IPS-18c (cell line): Measurements from ENCODE around the gene VASH2.
A peak's percentile ranks its signal among the peaks of the same experiment; 100 is the strongest.
"Not testable (repeated sequence)": the region's sequence is repeated elsewhere in the genome, so short reads cannot be mapped to it uniquely, and the experiment has no call there.

Source experiments
- H3K4me3 ChIP-seq: 2 replicates; pipeline ENCODE4 v1.7.0; 2013; ENCODE audit warnings: low read depth, mild to moderate bottlenecking, low read length, moderate library complexity; ENCODE audit not compliant: insufficient read depth
- H3K9me3 ChIP-seq: one replicate; pipeline ENCODE4 v1.6.1; 2013; ENCODE audit warnings: mild to moderate bottlenecking, low read length, moderate library complexity; ENCODE audit not compliant: control insufficient read depth, insufficient read depth

The VASH2 gene

DNA sequence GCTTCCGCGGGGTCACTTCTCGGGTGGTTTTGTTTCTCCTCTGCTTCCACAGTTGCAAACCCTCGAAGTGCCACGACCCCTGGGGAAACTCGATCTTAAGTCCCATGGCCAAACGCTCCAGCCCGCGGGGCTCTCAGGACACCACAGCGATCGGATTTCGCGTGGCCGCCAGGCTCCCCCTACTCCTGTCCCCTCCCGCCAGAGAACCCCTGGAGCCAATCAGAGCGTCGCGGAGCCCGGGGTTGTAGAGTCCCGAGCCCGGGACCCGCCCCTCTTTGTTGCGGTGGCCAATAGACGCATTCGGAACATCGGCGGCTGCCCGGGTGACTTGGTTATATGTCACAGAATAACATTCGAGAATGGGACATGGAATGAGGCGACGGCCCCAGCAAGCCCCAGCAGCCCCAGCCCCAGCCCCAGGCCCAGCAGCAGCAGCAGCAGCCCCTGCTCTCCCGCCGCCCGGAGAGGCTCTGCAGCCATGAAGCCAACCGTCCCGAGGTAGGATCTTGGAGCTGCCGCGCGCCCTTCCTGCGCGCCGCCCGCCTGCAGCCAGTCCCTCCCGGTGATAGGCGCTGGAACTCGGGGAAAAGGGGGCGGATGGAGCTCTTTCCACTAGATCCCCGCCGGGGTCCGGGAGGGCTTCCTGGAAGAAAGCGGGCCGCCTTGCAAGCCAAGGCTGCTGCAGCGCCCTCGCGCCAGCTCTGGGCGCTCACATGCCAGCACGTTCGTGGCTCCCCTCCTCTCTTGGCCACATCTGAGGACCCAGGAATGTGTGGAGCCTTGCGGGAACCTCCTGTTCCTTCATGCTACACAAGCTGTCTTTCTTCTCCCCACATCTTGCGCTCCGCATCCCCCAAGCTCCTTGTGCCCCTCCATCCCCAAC is at the start of gene VASH2:
Gene VASH2, plus strand, starts transcription at position 299 of the 883 bp plus-strand sequence. CDS start 1,002 bp downstream, outside the sequence.
- Histone ChIP-seq H3K9me3 (no peaks in the 10 kb centered on the region), H3K4me3 (peak within 1 kb of the TSS; percentile 87)

DNA sequence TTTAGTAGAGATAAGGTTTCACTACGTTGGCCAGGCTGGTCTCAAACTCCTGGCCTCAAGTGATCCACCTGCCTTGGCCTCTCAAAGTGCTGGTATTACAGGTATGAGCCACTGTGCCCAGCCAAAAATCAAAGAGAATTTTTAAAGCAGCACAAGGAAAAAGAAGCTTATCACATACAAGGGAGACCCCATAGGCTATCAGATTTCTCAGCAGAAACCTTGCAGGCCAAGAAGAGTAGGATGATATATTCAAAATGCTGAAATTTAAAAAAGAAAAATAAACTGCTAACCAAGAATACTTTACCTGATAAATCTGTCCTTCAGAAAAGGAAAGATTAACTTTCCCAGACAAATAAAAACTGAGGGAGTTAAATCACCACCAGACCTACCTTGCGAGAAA is 49.1 kb upstream of the VASH2 start:
- H3K4me3 ChIP-seq: no peak overlapping the region
- no peaks in the 10 kb centered on the region for H3K9me3 ChIP-seq

DNA sequence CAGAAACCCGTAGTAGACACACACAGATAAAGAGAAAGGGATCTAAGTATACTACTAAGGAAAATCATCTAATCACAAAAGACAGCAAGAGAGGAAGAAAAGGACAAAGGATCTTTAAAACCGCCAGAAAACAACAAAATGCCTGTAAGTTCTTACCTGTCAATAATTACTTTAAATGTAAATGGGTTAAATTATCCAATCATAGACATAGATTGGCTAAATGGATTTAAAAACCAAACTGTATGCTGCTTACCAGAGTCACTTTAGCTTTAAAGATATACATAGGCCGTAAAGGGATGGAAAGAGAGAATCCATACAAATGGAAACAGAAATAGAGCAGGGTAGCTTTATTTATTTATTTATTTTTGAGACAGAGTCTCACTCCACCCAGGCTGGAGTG is 48.3 kb upstream of the VASH2 start:
- no peaks in the 10 kb centered on the region for H3K9me3 ChIP-seq
- H3K4me3 ChIP-seq: no peak overlapping the region

DNA sequence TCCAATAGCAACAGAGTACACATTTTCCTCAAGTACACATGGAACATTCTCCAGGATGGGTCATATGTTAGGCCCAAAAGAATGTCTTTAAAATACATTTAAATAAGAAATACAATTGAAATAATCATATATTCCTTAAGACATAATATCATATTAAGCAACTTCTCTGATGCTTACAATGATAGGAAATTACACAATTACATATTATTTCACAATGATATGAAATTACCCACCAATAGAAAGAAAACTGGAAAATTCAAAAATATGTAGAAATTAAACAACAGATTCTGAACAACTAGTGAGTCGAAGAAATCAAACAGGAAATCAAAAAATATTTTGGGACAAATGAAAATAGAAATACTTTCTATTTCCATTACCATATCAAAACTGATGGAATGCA is 46.7 kb upstream of the VASH2 start:
- Histone ChIP-seq H3K4me3 (no peak overlapping the region), H3K9me3 (no peaks in the 10 kb centered on the region)

DNA sequence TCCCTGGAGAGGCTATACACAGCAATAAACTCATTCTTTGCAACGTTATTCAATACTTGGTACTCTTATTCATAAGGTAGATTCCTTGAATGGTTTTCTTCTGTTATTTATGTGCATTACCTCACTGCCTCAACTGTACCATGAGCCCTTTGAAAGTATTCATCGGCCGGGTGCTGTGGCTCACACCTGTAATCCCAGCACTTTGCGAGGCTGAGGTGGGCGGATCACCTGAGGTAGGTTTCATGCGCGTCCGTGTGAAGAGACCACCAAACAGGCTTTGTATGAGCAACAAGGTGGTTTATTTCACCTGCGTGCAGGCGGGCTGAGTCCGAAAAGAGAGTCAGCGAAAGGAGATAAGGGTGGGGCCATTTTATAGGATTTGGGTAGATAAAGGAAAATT is 42.3 kb upstream of the VASH2 start:
- H3K9me3 ChIP-seq, H3K4me3 ChIP-seq: not testable (repeated sequence)

DNA sequence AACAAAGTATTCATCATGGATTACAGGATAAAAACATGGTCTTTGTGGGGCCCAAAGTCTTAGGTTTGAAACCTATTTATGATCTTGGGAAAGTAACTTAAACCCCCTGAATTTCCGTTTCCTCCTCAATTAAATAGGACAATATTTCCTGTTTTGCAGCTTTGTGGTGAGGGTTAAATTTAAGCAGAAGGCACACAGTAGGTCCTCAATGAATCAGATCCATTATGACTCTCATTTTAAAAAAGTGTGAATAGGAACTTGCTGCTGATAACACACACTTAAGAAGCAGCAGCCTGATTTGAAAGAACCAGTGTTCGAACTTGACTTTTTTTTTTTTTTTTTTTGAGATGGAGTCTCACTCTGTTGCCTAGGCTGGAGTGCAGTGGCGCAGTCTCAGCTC is 41.4 kb upstream of the VASH2 start:
- H3K9me3 ChIP-seq: no peaks in the 10 kb centered on the region
- no peak overlapping the region; the same call in 1 of the 2 replicates for H3K4me3 ChIP-seq

DNA sequence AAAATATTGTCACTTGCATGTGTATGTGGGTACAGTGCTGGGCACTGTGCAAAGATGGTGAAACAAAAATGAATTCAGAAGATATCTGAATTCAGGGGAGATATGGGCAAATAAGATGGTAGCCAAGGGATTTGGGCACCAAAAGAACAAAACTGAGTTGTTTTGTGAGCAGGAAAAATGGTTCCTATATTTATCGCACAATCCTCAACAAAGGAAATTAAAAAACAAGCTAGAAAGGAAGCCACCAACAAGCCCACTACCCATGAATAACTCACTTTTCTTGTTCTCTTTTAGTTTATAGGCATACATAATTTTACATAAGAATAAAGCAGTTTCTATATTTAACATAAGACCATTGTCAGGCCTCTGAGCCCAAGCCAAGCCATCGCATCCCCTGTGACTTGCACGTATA is 40.7 kb upstream of the VASH2 start:
- no peaks in the 10 kb centered on the region for H3K9me3 ChIP-seq
- peak overlapping the region; percentile 28; the same call in 1 of the 2 replicates for H3K4me3 ChIP-seq

DNA sequence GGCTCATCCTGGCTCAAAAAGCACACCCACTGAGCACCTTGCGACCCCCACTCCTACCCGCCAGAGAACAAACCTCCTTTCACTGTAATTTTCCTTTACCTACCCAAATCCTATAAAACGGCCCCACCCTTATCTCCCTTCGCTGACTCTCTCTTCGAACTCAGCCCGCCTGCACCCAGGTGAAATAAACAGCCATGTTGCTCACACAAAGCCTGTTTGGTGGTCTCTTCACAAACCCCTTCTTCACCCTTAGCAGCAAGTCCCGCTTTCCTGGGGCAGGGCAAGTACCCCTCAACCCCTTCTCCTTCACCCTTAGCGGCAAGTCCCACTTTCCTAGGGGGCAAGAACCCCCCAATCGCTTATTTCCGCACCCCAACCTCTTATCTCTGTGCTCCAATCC is 40.1 kb upstream of the VASH2 start:
- peak overlapping the region; percentile 24; the same call in 1 of the 2 replicates for H3K4me3 ChIP-seq
- H3K9me3 ChIP-seq: not testable (repeated sequence)

DNA sequence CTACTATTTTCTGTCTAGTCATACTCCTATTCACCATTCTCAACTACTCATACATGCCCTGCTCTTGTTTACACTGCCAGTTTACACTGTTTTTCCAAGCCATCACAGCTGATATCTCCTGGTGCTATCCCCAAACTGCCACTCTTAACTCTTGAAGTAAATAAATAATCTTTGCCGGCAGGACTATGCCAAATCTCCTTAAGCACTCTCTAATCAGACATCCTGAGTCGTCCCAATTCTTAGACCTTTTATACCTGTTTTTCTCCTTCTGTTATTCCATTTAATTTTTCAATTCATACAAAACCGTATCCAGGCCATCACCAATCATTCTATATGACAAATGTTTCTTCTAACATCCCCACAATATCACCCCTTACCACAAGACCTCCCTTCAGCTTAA is 36.7 kb upstream of the VASH2 start:
- H3K9me3 ChIP-seq: not testable (repeated sequence)
- H3K4me3 ChIP-seq: peak overlapping the region; percentile 24; the same call in 1 of the 2 replicates

DNA sequence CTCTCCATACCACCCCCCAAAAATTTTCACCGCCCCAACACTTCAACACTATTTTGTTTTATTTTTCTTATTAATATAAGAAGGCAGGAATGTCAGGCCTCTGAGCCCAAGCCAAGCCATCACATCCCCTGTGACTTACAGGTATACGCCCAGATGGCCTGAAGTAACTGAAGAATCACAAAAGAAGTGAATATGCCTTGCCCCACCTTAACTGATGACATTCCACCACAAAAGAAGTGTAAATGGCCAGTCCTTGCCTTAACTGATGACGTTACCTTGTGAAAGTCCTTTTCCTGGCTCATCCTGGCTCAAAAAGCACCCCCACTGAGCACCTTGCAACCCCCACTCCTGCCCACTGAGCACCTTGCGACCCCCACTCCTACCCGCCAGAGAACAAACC is 36.2 kb upstream of the VASH2 start:
- H3K4me3 ChIP-seq: not testable (repeated sequence)

DNA sequence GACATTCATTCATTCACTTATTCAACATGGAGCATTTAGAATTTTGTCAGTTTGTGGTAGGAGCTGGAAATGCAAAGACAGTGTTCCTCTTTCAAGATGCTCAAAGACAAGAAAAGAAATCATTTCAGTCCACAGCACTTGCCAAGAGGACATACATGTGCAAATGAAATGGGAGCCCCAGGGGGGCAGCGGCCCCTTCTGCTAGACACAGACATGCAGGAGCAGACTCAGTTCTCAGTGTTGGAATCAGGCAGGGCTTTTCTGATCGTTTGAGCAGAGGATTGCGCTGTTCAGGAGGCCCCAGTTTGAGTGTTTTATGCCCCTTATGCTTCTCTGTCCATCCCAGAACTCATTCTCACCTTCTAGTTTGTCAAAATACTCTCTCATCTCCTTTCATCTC is 35.6 kb upstream of the VASH2 start:
- H3K9me3 ChIP-seq: no peaks in the 10 kb centered on the region
- peak overlapping the region; percentile 17; the same call in 1 of the 2 replicates for H3K4me3 ChIP-seq

More for the DNA sequence above, 36.2 kb upstream of the VASH2 start:
- H3K9me3 ChIP-seq: not testable (repeated sequence)

DNA sequence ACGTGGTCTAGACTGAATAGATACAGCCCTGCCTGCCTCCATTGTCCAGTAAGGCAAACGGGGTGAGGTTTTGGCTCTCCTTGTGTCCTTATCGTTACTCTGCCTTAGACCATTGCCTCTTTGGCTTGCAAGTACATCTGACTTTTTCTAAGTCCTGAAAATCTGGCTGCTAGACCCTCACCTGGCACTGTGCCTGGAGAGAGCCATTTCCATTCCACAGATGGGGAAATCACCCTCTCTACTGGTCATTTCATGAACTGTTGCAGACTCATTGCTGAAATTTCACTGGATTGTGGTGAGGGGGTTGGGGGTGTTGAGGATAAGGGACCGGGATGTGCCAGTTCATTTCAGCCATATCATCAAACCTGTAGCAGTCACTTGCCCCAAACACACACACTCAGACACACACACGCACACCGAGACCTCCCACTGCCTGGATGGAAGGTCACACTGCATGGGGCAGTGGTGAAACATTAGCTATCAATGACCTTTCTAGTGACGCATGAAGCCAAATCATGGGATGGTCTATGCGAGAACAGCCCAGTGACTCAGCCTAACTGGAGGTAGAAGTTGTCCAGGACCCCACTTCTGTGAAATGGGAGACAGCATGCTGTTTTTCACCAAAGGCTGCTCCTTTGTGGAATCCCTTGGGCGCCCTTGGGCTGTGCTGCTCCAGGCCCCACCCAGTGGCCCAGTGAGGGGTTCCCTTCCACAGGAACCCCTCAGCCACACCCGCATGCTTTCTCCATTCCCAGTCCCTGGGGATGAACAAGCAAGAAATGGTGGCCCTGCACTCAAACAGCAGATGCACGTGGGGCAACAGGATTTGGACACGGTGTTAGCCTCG is 34.9 kb upstream of the VASH2 start:
- Histone ChIP-seq H3K9me3 (no peaks in the 10 kb centered on the region), H3K4me3 (peak overlapping the region; percentile 17)

DNA sequence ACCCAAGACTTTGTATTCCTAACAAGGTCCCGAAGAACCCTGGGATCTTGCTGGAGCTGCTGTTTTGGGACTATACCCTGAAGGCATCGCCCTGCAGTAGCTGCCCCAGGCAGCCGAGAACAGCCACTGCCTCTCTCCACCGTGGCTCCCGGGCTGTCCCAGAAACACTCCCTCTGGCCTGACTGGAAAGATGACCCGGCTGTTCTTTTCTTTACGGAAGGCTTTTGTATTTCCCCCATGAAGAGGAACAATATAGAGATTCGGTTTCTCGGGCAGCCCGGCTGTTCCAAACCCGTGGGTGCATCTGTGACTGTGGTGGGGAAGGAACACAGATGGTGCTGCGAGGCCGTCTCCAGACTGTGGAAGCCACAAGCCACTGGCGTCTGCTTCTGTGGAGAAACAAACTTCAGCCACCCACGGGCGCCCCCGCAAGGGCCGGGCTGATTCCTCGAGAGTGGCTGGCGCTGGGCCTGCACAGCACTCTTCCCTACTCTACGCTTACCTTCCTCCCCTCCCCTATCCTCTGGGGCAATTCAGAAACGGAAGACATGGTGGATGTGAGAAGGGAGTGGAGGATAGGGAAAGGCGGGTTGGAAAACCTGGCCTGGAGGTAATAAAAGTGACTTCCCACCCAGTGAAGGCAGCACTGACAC is 33.7 kb upstream of the VASH2 start:
- no peak overlapping the region for H3K4me3 ChIP-seq

DNA sequence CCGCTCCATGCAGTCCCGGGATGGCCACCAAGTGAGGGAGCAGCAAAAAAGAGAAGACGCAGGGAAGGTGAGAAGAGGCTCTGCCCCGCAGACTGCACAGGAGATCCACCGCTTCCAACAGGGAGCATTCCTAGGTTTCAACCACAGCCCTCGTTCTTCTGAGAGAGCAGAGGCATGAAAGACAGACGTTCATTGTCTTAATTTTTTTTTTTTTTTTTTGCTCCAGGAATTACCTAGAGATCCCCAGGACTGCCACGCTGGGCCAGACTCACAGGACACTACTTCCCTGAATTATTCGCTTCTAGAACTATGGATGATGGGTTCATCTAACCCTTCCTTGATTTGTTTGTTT is 33.2 kb upstream of the VASH2 start:
- H3K4me3 ChIP-seq: no peak overlapping the region

More for the DNA sequence above, 33.7 kb upstream of the VASH2 start:
- H3K9me3 ChIP-seq: no peaks in the 10 kb centered on the region

DNA sequence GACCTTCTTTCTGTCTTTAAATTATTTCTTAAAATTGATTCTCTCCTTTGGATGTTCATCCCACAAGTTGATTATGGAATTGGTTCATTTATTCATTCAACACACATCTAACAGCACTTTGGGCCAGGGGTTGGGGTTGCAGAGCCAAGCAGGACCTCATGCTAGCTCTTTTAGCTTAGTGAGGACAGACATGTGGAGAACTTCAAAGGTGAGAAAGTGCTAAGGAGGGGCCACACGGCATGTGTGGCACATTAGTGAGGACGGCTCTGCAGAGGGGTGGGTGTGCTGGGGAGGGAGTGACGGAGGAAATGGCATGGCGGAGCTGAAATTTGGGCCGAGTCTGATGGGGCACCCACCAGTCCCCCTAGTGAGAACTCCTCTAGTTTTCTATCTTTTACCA is 32.5 kb upstream of the VASH2 start:
- Histone ChIP-seq H3K4me3 (no peak overlapping the region), H3K9me3 (no peaks in the 10 kb centered on the region)

More for the DNA sequence above, 33.2 kb upstream of the VASH2 start:
- H3K9me3 ChIP-seq: no peaks in the 10 kb centered on the region

DNA sequence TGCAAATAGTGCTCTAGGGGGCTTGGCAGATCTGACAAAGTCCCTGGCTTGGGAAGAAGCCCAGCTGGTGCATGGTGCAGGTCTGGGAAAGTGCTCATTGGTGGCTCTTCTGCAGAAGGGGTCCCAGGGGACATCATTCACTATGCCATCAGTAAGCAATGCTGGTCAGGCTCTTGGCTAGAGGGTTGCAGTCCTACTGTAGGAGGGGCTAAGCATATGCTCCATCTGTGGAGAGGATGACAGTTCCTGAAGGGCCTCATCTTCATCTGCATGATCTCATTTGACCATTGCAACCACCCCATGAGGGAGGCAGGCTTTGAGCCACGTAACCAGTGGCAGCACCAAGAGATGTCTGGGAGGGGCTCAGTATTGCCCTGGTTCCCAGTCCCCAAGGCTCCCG is 31.5 kb upstream of the VASH2 start:
- no peak overlapping the region for H3K4me3 ChIP-seq
- no peaks in the 10 kb centered on the region for H3K9me3 ChIP-seq

DNA sequence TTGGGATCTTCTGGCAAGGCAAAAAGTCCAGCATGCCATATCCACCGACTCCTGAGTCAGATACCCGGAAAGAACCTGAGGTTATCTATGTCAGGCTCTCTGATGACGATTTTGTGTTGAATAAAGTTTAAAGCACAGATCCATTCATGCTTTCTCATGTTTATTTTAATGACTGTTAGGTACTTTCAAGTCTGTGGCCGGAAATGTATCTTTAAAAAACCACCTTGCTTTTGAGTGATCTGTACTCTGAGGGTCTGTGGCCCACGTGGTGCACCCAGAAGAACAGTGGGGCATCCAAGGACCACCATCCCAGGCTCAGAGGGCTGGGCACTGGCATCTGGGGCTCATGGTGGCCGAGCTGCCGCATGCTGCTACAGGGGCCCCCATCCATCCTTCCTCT is 30.1 kb upstream of the VASH2 start:
- H3K4me3 ChIP-seq: no peak overlapping the region

More for the DNA sequence above, 30.1 kb upstream of the VASH2 start:
- no peaks in the 10 kb centered on the region for H3K9me3 ChIP-seq
